Fibroblast of skin of right biceps (primary cell): ENCODE measurements around the gene GPC6.
"Not testable (repeated sequence)": the region's sequence is repeated elsewhere in the genome, so short reads cannot be mapped to it uniquely, and the experiment has no call there.

ENCODE experiments used
- DNase-seq: peaks from one replicate; pipeline ENCODE4 v3.0.0-alpha.2; 2013

GPC6 gene

GRCh38 chr13:93450761-93451160 lies 224.2 kb downstream of the GPC6 start:
- no peak for DNase-seq

- not testable (repeated sequence) for DNase-seq
Measured at GRCh38 chr13:93454676-93455235, 228.1 kb downstream of the GPC6 start.

GRCh38 chr13:93455861-93456260 lies 229.3 kb downstream of the GPC6 start:
- DNase-seq: no peak

- no peak for DNase-seq
Measured at GRCh38 chr13:93460005-93460404, 233.4 kb downstream of the GPC6 start.

- DNase-seq: no peak
Measured at GRCh38 chr13:93462151-93462550, 235.5 kb downstream of the GPC6 start.

- no peak for DNase-seq
Measured at GRCh38 chr13:93466502-93467036, 240.0 kb downstream of the GPC6 start.

- DNase-seq: peak; percentile 33
Measured at GRCh38 chr13:93467175-93467574, 240.6 kb downstream of the GPC6 start.

GRCh38 chr13:93468433-93468832 lies 241.8 kb downstream of the GPC6 start:
- DNase-seq: no peak

- DNase-seq: no peak
Measured at GRCh38 chr13:93472296-93472695, 245.7 kb downstream of the GPC6 start.

- no peak for DNase-seq
Measured at GRCh38 chr13:93472814-93473296, 246.2 kb downstream of the GPC6 start.

GRCh38 chr13:93473441-93474270 lies 247.0 kb downstream of the GPC6 start:
- no peak for DNase-seq

GRCh38 chr13:93476175-93476574 lies 249.6 kb downstream of the GPC6 start:
- DNase-seq: peak; percentile 67

- DNase-seq: no peak
Measured at GRCh38 chr13:93477238-93477637, 250.6 kb downstream of the GPC6 start.

GRCh38 chr13:93480553-93481106 lies 254.0 kb downstream of the GPC6 start:
- DNase-seq: no peak

GRCh38 chr13:93496117-93496516 lies 269.5 kb downstream of the GPC6 start:
- not testable (repeated sequence) for DNase-seq

- DNase-seq: peak; percentile 32
Measured at GRCh38 chr13:93496985-93497673, 270.5 kb downstream of the GPC6 start.

- peak; percentile 11 for DNase-seq
Measured at GRCh38 chr13:93499991-93500390, 273.4 kb downstream of the GPC6 start.

- no peak for DNase-seq
Measured at GRCh38 chr13:93502071-93502470, 275.5 kb downstream of the GPC6 start.

- no peak for DNase-seq
Measured at GRCh38 chr13:93502987-93503615, 276.5 kb downstream of the GPC6 start.

GRCh38 chr13:93505104-93505952 lies 278.7 kb downstream of the GPC6 start:
- peak; percentile 58 for DNase-seq

- DNase-seq: no peak
Measured at GRCh38 chr13:93511011-93511410, 284.4 kb downstream of the GPC6 start.

GRCh38 chr13:93515267-93515666 lies 288.7 kb downstream of the GPC6 start:
- no peak for DNase-seq
